Central memory CD4-positive, alpha-beta T cell (primary cell): ENCODE data around the gene VWA3B.

ENCODE experiments used
- DNase-seq: peaks from one replicate; pipeline ENCODE4 v3.0.0; 2022

The VWA3B gene

GRCh38 chr2:98348066-98348561 lies 261.1 kb downstream of the VWA3B start:
- no peak for DNase-seq

GRCh38 chr2:98350411-98350810 lies 263.4 kb downstream of the VWA3B start:
- DNase-seq, result no peak

GRCh38 chr2:98355881-98356280 lies 268.9 kb downstream of the VWA3B start:
- DNase-seq, result no peak

- DNase-seq, result no peak
Measured at GRCh38 chr2:98356729-98357128, 269.8 kb downstream of the VWA3B start.

GRCh38 chr2:98357849-98358248 lies 270.9 kb downstream of the VWA3B start:
- DNase-seq, result no peak

GRCh38 chr2:98359986-98360385 lies 273.0 kb downstream of the VWA3B start:
- no peak for DNase-seq
